ENCODE results near the gene WDR59. TPM values are rescaled to one million over a fixed set of nuclear protein-coding genes. Genes with fewer than 3 reads are reported as not detected.

The WDR59 gene
- total RNA-seq, 1 donor, result 21.7 TPM

DNA sequence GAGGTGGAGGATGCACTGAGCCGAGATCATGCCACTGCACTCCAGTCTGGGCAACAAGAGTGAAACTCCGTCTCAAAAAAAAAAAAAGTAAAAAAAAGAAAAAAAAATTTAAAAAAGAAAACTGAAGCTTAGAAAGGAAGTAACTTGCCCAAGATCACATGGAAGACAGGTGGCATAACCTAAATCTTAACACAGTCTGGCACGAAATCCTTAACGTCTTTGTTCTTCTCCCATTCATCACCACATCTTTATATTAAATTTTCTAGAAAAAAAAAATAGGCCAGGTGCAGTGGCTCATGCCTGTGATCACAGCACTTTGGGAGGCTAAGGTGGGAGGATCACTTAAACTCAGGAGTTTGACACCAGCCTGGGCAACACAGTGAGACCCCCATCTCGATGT, 9.3 kb downstream of the WDR59 start:
- TF ChIP-seq, protein P1, sequence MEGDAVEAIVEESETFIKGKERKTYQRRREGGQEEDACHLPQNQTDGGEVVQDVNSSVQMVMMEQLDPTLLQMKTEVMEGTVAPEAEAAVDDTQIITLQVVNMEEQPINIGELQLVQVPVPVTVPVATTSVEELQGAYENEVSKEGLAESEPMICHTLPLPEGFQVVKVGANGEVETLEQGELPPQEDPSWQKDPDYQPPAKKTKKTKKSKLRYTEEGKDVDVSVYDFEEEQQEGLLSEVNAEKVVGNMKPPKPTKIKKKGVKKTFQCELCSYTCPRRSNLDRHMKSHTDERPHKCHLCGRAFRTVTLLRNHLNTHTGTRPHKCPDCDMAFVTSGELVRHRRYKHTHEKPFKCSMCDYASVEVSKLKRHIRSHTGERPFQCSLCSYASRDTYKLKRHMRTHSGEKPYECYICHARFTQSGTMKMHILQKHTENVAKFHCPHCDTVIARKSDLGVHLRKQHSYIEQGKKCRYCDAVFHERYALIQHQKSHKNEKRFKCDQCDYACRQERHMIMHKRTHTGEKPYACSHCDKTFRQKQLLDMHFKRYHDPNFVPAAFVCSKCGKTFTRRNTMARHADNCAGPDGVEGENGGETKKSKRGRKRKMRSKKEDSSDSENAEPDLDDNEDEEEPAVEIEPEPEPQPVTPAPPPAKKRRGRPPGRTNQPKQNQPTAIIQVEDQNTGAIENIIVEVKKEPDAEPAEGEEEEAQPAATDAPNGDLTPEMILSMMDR (IDR thresholded peaks at IDR 0.05; ENCODE audit: insufficient read depth, low read length), result no peak
- DNase-seq (ENCODE audit: low read depth), result no peak
- no peak overlapping the region for H3K4me3 ChIP-seq (ENCODE audit: low read depth, low read length)

DNA sequence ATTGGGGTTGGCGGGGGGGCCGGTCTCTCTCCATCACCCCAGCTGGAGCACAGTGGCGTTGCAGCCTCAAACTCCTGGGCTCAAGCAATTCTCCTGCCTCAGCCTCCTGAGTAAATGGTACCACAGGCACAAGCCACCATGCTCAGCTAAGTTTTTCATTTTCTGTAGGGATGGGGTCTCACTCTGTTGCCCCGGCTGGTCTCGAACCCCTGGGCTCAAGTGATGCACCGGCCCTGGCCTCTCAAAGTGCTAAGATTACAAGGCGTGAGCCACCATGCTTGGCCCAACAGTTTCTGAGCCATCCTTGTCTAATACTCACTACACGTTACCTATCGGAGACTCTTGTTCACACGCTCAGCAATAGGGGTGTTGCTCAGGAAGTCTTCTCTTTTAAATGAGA, 11.6 kb downstream of the WDR59 start:
- DNase-seq (ENCODE audit: low read depth), result no peak
- TF ChIP-seq, protein P1 (IDR thresholded peaks at IDR 0.05; ENCODE audit: insufficient read depth, low read length), result no peak

DNA sequence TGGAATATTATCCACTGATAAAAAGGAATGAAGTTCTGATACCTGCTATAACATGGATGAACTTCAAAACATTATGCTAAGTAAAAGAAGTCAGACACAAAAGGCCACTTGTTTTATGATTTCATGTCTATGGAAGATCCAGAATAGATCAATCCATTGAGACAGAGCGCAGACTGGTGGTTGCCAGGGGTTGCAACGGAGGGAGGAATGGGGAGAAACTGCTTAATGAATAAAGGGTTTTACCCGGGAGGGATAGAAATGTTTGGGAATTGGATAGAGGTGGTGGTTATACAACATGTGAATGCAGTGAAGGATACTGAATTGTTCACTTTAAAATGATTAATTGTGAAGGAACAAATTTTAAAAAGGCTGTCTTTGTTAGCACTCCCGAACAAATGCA, 30.2 kb downstream of the WDR59 start:
- TF ChIP-seq, protein P1 (IDR thresholded peaks at IDR 0.05; ENCODE audit: insufficient read depth, low read length), result no peak
- H3K4me3 ChIP-seq (ENCODE audit: low read depth, low read length), result no peak overlapping the region
- no peak for DNase-seq (ENCODE audit: low read depth)

More for the DNA sequence above, 11.6 kb downstream of the WDR59 start:
- no peak overlapping the region for H3K4me3 ChIP-seq (ENCODE audit: low read depth, low read length)

DNA sequence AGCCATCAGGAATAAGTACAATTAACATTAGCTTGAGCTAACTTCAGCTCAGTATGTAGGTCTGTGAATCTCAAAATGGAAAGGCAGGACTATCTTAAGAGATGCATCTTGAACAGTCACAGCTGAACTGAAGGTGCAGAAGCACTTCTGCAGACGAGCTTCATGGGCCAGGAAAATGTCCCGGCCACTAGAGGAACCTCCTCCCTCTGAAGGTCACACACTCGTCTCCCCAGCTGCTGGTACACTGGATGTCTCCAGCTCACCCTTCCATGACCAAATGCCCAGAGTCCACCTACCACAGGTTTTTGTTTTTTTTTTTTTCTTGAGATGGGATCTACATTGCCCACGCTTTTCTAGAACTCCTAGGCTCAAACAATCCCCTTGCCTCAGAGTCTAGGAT, 33.2 kb downstream of the WDR59 start:
- no peak overlapping the region for H3K4me3 ChIP-seq (ENCODE audit: low read depth, low read length)
- no peak for DNase-seq (ENCODE audit: low read depth)
- TF ChIP-seq, protein P1 (IDR thresholded peaks at IDR 0.05; ENCODE audit: insufficient read depth, low read length), result no peak

DNA sequence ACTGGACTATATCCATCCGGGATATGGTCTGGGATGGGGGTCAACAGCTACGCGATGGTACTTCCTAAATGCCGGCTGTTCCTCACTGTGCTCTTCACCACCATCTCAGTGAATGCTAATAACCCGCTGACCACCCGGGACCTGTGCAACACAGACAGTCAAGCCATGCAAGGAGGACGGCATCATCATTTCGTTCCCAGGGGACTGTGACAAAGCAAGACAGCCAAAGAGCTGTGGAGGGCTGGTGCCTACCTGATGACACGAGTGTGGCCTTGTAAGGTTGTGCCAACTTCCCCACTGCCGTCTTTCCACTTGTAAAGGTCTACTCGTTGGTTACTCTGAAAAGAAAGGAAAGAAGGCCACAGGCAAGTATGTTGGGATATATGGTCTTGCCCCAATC, 33.7 kb downstream of the WDR59 start:
- H3K4me3 ChIP-seq (ENCODE audit: low read depth, low read length), result no peak overlapping the region
- no peak for DNase-seq (ENCODE audit: low read depth)
- TF ChIP-seq, protein P1 (IDR thresholded peaks at IDR 0.05; ENCODE audit: insufficient read depth, low read length), result no peak

DNA sequence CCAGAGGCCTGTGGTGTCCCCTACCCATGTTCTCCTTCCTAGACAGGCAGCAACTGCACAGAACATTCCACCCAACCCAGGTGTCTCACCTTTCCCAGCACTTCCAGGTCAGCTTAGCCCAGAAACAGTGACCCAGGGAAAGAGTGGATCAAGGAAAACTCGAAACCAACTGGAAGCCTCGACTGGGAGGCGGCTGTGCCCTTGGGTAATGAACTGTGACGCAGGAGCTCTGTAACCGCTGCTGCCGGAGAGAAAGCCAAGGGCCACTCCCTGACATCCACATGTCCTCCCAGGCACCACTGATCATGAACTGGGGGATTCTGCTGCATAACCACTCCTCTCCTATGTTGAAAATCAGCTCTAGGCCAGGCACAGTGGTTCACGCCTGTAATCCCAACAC, 34.4 kb downstream of the WDR59 start:
- no peak overlapping the region for H3K4me3 ChIP-seq (ENCODE audit: low read depth, low read length)
- no peak for DNase-seq (ENCODE audit: low read depth)
- TF ChIP-seq, protein P1 (IDR thresholded peaks at IDR 0.05; ENCODE audit: insufficient read depth, low read length), result no peak

DNA sequence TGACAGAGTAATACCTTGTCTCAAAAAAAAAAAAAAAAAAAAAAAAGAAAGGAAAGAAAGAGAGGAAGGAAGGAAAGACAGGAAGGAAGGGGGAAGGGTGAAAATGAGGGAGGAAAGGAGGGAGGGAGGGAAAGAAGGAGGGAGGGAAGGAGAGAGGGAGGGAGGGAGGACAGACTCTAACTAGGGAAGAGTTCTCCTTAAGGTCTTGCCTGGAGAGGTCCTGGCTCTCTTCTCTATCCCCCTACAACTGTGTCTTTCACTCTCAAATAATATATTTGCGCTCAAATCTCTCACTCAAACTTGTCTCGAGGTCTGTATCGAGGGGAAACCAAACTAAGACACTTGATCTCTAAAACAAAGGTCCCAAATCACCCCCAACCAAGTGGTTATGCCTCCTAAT, 35.6 kb downstream of the WDR59 start:
- TF ChIP-seq, protein P1 (IDR thresholded peaks at IDR 0.05; ENCODE audit: insufficient read depth, low read length), result no peak
- H3K4me3 ChIP-seq (ENCODE audit: low read depth, low read length), result no peak overlapping the region
- DNase-seq (ENCODE audit: low read depth), result no peak

All from fibroblast of the aortic adventitia (primary cell).